ENCODE data around the gene ICE1.

- TF ChIP-seq SP1 (IDR thresholded peaks at IDR 0.05) = no peak
- no peak for TF ChIP-seq PKNOX1 (IDR thresholded peaks at IDR 0.05)
- TF ChIP-seq FOXK2 (IDR thresholded peaks at IDR 0.05) = no peak
- no peak for TF ChIP-seq SUZ12 (IDR thresholded peaks at IDR 0.05)
- no peak for TF ChIP-seq BHLHE40 (IDR thresholded peaks at IDR 0.05; ENCODE audit: borderline replicate concordance)
- no peak for TF ChIP-seq ZNF384 (IDR thresholded peaks at IDR 0.05)
- no peak for TF ChIP-seq FOXA1 (IDR thresholded peaks at IDR 0.05)
- no peak for TF ChIP-seq CTBP1 (IDR thresholded peaks at IDR 0.05; ENCODE audit: borderline replicate concordance)
- no peak for TF ChIP-seq TARDBP (IDR thresholded peaks at IDR 0.05)
- no peak for TF ChIP-seq HDGF (IDR thresholded peaks at IDR 0.05; ENCODE audit: borderline replicate concordance)
- TF ChIP-seq LEF1 (IDR thresholded peaks at IDR 0.05; ENCODE audit: borderline replicate concordance) = no peak
- no peak for TF ChIP-seq FOXM1 (IDR thresholded peaks at IDR 0.05; ENCODE audit: borderline replicate concordance)
- TF ChIP-seq ARNT (IDR thresholded peaks at IDR 0.05) = no peak
Measured at GRCh38 chr5:5539590-5539989, 117.1 kb downstream of the ICE1 start.

Measured in HEK293T (cell line).